ENCODE measurements around the gene CLASP1. TPM values are rescaled to one million over a fixed set of nuclear protein-coding genes. Genes with fewer than 3 reads are reported as not detected.

CLASP1 gene
- total RNA-seq, 1 donor: 46.0 TPM

DNA sequence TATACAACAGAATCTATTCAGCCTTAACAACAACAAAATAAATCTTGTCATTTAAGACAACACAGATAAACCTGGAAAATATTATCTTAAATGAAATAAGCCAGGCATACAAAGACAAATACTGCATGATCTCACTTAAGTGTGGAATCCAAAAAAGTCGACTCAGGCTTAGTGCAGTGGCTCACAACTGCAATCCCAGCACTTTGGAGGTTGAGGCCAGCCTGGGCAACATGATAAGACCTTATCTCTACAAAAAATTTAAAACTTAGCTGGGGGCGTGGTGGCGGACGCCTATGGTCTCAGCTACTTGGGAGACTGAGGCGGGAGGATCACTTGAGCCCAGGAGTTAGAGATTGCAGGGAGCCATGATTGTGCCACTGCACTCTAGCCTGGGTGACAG lies 193.8 kb downstream of the CLASP1 start:
- Histone ChIP-seq H3K9me3 (ENCODE audit: low read depth, low read length) (no peaks in the 10 kb centered on the region), H3K27me3 (ENCODE audit: insufficient read depth, low read length) (no peaks in the 10 kb centered on the region), H3K79me2 (ENCODE audit: insufficient read depth, low read length) (no peaks in the 10 kb centered on the region), H2AFZ (ENCODE audit: low read length) (no peak overlapping the region), H3K36me3 (ENCODE audit: insufficient read depth, low read length) (peaks cover 25% of the 10 kb centered on the region), H4K20me1 (ENCODE audit: insufficient read depth, low read length) (no peaks in the 10 kb centered on the region), H3K4me1 (ENCODE audit: insufficient read depth, low read length) (no peaks in the 10 kb centered on the region), H3K4me2 (ENCODE audit: insufficient read depth, low read length) (no peak overlapping the region), H3K4me3 (ENCODE audit: insufficient read depth, low read length) (no peak overlapping the region), H3K27ac (ENCODE audit: low read depth, low read length) (no peak overlapping the region)
- TF ChIP-seq CTCF (IDR thresholded peaks at IDR 0.05; ENCODE audit: extremely low read depth, low read depth, low read length): no peak
- no peak for DNase-seq (ENCODE audit: insufficient read length, low spot score, missing footprints)

- DNase-seq (ENCODE audit: insufficient read length, low spot score, missing footprints): no peak
- H4K20me1 ChIP-seq (ENCODE audit: insufficient read depth, low read length): no peaks in the 10 kb centered on the region
- no peaks in the 10 kb centered on the region for H3K9me3 ChIP-seq (ENCODE audit: low read depth, low read length)
- H3K27ac ChIP-seq (ENCODE audit: low read depth, low read length): peak overlapping the region; percentile 7
- no peaks in the 10 kb centered on the region for H3K27me3 ChIP-seq (ENCODE audit: insufficient read depth, low read length)
- H2AFZ ChIP-seq (ENCODE audit: low read length): no peak overlapping the region
- H3K4me3 ChIP-seq (ENCODE audit: insufficient read depth, low read length): no peak overlapping the region
- peaks cover 22% of the 10 kb centered on the region for H3K36me3 ChIP-seq (ENCODE audit: insufficient read depth, low read length)
- no peaks in the 10 kb centered on the region for H3K4me1 ChIP-seq (ENCODE audit: insufficient read depth, low read length)
- H3K79me2 ChIP-seq (ENCODE audit: insufficient read depth, low read length): no peaks in the 10 kb centered on the region
- no peak for TF ChIP-seq CTCF (IDR thresholded peaks at IDR 0.05; ENCODE audit: extremely low read depth, low read depth, low read length)
- H3K4me2 ChIP-seq (ENCODE audit: insufficient read depth, low read length): no peak overlapping the region
Measured at GRCh38 chr2:121454549-121455090, 194.6 kb downstream of the CLASP1 start.

DNA sequence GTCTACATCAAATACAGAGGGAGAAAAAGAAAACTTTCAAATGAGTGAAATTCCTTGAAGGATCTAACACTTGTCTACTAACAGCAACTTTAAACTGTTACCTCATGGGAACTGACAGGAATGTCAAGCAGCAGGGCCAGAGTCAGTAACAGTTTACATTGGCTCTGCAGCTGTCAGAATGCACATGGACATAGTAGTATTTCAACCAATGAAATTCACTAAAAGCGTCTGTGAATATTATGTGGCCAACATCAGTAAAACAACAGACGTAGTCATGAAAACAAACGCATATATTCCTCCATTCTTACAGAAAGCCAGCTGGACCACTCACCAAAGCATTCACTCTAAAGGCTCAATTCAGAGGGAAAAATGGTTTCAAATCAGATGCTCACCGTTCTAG lies 197.9 kb downstream of the CLASP1 start:
- no peak overlapping the region for H3K27ac ChIP-seq (ENCODE audit: low read depth, low read length)
- no peak overlapping the region for H2AFZ ChIP-seq (ENCODE audit: low read length)
- H3K4me3 ChIP-seq (ENCODE audit: insufficient read depth, low read length): no peak overlapping the region
- H3K4me2 ChIP-seq (ENCODE audit: insufficient read depth, low read length): no peak overlapping the region
- DNase-seq (ENCODE audit: insufficient read length, low spot score, missing footprints): no peak
- H3K9me3 ChIP-seq (ENCODE audit: low read depth, low read length): no peaks in the 10 kb centered on the region
- no peak for TF ChIP-seq CTCF (IDR thresholded peaks at IDR 0.05; ENCODE audit: extremely low read depth, low read depth, low read length)
- peaks cover 38% of the 10 kb centered on the region for H3K36me3 ChIP-seq (ENCODE audit: insufficient read depth, low read length)
- no peaks in the 10 kb centered on the region for H3K27me3 ChIP-seq (ENCODE audit: insufficient read depth, low read length)
- H3K4me1 ChIP-seq (ENCODE audit: insufficient read depth, low read length): no peaks in the 10 kb centered on the region
- no peaks in the 10 kb centered on the region for H3K79me2 ChIP-seq (ENCODE audit: insufficient read depth, low read length)
- no peaks in the 10 kb centered on the region for H4K20me1 ChIP-seq (ENCODE audit: insufficient read depth, low read length)

DNA sequence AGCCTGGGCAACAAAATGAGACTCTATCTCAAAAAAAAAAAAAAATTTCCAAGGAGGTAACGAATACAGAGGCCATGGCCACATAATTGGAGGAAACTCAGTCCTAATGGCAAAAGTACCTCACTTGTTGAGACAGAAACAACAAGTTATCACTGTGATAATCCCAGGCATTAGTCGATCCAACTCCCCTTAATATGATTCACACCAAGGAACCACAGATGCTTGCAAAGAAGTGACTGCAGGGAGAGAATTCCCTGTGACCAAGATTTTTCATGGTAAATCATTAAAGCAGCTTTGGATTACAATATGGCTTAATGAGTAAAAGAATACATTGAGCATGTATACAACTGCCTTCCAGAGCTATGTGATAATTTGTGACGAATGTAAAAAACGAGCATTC lies 199.0 kb downstream of the CLASP1 start:
- TF ChIP-seq CTCF (IDR thresholded peaks at IDR 0.05; ENCODE audit: extremely low read depth, low read depth, low read length): no peak
- Histone ChIP-seq H3K27ac (ENCODE audit: low read depth, low read length) (no peak overlapping the region), H4K20me1 (ENCODE audit: insufficient read depth, low read length) (no peaks in the 10 kb centered on the region), H2AFZ (ENCODE audit: low read length) (no peak overlapping the region), H3K9me3 (ENCODE audit: low read depth, low read length) (no peaks in the 10 kb centered on the region), H3K4me2 (ENCODE audit: insufficient read depth, low read length) (no peak overlapping the region), H3K4me3 (ENCODE audit: insufficient read depth, low read length) (no peak overlapping the region), H3K4me1 (ENCODE audit: insufficient read depth, low read length) (no peaks in the 10 kb centered on the region), H3K27me3 (ENCODE audit: insufficient read depth, low read length) (no peaks in the 10 kb centered on the region), H3K36me3 (ENCODE audit: insufficient read depth, low read length) (peaks cover 39% of the 10 kb centered on the region), H3K79me2 (ENCODE audit: insufficient read depth, low read length) (no peaks in the 10 kb centered on the region)
- DNase-seq (ENCODE audit: insufficient read length, low spot score, missing footprints): peak; percentile 8

All from osteoblast (primary cell).